ENCODE data around the gene CDHR2.
"Not testable (repeated sequence)": the region's sequence is repeated elsewhere in the genome, so short reads cannot be mapped to it uniquely, and the experiment has no call there.

The CDHR2 gene

DNA sequence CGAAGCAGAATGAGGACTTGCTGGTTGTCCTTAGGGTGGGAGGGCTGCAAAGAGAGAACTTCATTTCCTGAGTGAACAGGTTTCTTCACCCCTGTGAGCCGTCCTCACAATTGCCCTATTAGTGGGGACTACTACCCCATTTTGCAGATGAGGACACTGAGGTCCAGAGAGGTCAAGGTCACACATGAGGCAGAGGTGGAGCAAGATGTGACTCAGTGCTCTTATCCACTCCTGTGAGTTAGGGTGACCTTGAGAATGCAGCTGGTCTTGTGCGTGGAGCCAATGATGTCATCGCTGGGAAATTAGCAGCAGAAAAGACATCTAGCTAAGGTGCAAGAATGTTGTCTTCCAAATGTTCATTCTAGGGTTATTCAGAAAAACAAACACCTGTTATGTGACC is 33.9 kb downstream of the CDHR2 start:
- TF ChIP-seq, protein P1, sequence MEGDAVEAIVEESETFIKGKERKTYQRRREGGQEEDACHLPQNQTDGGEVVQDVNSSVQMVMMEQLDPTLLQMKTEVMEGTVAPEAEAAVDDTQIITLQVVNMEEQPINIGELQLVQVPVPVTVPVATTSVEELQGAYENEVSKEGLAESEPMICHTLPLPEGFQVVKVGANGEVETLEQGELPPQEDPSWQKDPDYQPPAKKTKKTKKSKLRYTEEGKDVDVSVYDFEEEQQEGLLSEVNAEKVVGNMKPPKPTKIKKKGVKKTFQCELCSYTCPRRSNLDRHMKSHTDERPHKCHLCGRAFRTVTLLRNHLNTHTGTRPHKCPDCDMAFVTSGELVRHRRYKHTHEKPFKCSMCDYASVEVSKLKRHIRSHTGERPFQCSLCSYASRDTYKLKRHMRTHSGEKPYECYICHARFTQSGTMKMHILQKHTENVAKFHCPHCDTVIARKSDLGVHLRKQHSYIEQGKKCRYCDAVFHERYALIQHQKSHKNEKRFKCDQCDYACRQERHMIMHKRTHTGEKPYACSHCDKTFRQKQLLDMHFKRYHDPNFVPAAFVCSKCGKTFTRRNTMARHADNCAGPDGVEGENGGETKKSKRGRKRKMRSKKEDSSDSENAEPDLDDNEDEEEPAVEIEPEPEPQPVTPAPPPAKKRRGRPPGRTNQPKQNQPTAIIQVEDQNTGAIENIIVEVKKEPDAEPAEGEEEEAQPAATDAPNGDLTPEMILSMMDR (IDR thresholded peaks at IDR 0.05; ENCODE audit: extremely low read depth, insufficient read depth, missing control alignments) = no peak
- DNase-seq (ENCODE audit: low spot score) = no peak
- in situ Hi-C loops (cut with MboI; ENCODE audit: low pct_unique_long_range_greater_than_20kb, low sequenced_read_pairs, unreplicated experiment) = loop anchor here (25.0 kb wide), 1 partner anchor 846 kb away; no protein-coding TSS in a partner anchor

DNA sequence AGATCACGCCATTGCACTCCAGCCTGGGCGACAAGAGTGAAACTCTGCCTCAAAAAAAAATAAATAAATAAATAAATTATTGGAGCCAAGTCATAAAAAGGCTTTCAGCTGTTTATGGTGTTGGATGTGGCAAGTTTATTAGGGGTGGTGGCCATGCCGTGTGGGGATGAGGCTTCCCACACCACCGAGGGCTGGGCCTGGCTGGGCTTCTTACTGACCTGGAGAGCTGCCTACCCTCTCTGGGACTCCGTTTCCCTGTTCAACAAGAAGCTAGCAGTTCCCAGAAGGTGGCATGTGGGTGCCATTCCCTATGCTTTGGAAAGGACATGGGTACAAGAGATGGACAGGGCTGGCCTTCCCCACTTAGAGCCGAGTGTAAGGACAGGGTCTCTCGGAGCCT is 38.3 kb downstream of the CDHR2 start:
- TF ChIP-seq, protein P1 (IDR thresholded peaks at IDR 0.05; ENCODE audit: extremely low read depth, insufficient read depth, missing control alignments) = no peak
- DNase-seq (ENCODE audit: low spot score) = no peak
- in situ Hi-C loops (cut with MboI; ENCODE audit: low pct_unique_long_range_greater_than_20kb, low sequenced_read_pairs, unreplicated experiment) = loop anchor here (25.0 kb wide), 1 partner anchor 850 kb away; no protein-coding TSS in a partner anchor

DNA sequence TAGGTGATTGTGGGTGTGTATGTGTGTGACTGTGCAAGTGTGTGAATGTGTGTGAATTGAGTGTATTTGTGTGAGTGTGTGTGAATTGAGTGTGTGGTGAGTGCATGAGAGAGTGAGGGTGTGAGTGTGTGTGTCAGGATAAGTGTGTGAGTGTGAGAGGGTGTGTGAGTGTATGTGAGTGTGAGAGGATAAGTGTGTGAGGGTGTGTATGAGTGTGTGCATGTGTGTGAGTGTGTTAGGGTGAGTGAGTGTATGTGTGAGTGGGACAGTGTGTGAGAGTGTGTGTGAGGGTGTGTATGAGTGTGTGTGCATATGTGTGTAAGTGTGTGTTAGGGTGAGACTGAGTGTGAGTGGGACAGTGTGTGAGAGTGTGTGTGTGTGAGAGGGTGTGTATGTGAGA is 39.2 kb downstream of the CDHR2 start:
- no peak for DNase-seq (ENCODE audit: low spot score)
- in situ Hi-C loops (cut with MboI; ENCODE audit: low pct_unique_long_range_greater_than_20kb, low sequenced_read_pairs, unreplicated experiment) = loop anchor here (25.0 kb wide), 1 partner anchor 851 kb away; no protein-coding TSS in a partner anchor
- TF ChIP-seq, protein P1 (IDR thresholded peaks at IDR 0.05; ENCODE audit: extremely low read depth, insufficient read depth, missing control alignments) = no peak

DNA sequence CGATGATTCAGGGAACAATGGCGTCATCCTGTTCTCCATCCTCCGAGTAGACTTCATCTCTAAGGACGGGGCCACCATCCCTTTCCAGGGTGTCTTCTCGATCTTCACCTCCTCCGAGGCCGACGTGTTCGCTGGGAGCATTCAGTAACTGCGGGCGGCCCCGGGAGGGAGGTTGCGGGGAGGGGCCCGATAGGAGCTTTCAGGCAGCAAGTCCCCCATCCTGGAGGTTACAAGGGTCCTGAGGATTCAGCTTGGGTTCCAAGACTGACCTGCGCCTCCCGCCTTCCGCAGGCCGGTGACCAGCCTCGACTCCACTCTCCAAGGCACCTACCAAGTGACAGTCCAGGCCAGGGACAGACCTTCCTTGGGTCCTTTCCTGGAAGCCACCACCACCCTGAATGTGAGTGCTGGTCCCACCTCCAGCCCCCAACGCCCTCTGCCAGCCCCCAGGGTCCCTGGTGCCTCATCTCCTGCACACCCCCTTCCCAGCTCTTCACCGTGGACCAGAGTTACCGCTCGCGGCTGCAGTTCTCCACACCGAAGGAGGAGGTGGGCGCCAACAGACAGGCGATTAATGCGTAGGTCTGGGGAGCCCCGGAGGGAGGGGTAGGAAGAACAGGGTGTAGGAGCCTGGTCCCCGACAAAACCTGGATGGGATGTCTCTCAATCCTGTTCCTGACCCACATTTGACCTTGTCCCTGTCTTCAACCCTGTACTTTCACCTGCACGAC is 40.1 kb downstream of the CDHR2 start:
- in situ Hi-C loops (cut with MboI; ENCODE audit: low pct_unique_long_range_greater_than_20kb, low sequenced_read_pairs, unreplicated experiment) = loop anchor here (25.0 kb wide), 1 partner anchor 852 kb away; no protein-coding TSS in a partner anchor
- DNase-seq (ENCODE audit: low spot score) = no peak
- TF ChIP-seq, protein P1 (IDR thresholded peaks at IDR 0.05; ENCODE audit: extremely low read depth, insufficient read depth, missing control alignments) = no peak

DNA sequence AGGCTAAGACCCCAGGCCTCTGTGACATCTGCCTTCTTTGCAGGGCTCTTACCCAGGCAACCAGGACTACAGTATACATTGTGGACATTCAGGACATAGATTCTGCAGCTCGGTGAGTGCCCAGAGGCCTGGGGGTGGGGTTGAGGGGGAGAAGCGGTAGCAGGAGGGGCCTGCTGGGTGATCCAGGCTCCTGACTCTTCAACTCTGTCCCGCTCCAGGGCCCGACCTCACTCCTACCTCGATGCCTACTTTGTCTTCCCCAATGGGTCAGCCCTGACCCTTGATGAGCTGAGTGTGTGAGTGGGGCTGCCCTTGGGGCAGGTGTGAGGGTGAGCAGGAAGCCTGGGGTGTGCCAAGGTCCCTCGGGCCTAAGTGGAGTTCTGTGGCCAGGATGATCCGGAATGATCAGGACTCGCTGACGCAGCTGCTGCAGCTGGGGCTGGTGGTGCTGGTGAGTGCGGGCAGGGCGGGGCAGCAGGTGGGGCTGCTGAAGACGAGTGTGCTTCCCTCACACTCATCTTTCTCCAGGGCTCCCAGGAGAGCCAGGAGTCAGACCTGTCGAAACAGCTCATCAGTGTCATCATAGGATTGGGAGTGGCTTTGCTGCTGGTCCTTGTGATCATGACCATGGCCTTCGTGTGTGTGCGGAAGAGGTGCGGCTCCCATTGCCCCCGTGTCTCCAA is 41.0 kb downstream of the CDHR2 start:
- in situ Hi-C loops (cut with MboI; ENCODE audit: low pct_unique_long_range_greater_than_20kb, low sequenced_read_pairs, unreplicated experiment) = loop anchor here (25.0 kb wide), 1 partner anchor 853 kb away; no protein-coding TSS in a partner anchor
- DNase-seq (ENCODE audit: low spot score) = no peak
- TF ChIP-seq, protein P1 (IDR thresholded peaks at IDR 0.05; ENCODE audit: extremely low read depth, insufficient read depth, missing control alignments) = no peak

DNA sequence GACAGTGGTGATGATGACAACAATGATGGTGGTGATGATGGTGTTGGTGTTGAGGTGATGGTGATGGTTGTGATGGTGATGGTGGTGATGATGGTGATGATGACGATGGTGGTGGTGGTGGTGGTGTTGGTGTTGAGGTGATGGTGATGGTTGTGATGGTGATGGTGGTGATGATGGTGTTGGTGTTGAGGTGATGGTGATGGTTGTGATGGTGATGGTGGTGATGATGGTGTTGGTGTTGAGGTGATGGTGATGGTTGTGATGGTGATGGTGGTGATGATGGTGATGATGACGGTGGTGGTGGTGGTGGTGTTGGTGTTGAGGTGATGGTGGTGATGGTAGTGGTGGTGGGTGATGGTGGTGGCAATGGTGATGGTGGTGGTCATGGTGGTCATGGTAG is 42.5 kb downstream of the CDHR2 start:
- in situ Hi-C loops (cut with MboI; ENCODE audit: low pct_unique_long_range_greater_than_20kb, low sequenced_read_pairs, unreplicated experiment) = loop anchor here (25.0 kb wide), 1 partner anchor 854 kb away; no protein-coding TSS in a partner anchor
- not testable (repeated sequence) for DNase-seq (ENCODE audit: low spot score)

DNA sequence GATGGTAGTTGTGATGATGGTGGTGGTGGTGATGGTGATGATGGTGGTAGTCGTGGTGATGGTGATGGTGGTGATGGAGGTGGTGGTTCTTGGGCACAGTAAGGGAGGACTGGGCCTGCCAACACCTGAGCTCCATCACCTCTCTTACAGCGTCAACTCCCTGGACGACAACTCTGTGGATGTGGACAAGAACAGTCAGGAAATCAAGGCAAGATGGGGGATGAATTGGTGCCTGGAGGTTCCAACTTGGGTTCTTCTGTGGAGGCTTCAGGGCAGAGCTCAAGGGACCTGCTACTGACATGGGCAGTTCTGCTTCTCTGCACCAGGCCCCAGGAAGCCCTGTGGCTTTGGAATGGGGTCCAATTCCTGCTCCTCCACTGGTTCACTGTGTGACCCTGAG is 43.4 kb downstream of the CDHR2 start:
- in situ Hi-C loops (cut with MboI; ENCODE audit: low pct_unique_long_range_greater_than_20kb, low sequenced_read_pairs, unreplicated experiment) = loop anchor here (25.0 kb wide), 1 partner anchor 855 kb away; no protein-coding TSS in a partner anchor
- DNase-seq (ENCODE audit: low spot score) = no peak

More for the DNA sequence above, 43.4 kb downstream of the CDHR2 start:
- TF ChIP-seq, protein P1 (IDR thresholded peaks at IDR 0.05; ENCODE audit: extremely low read depth, insufficient read depth, missing control alignments) = no peak

Measured in GM13977 (cell line).